ENCODE measurements around the gene UBL3. TPM values are rescaled to one million over a fixed set of nuclear protein-coding genes. Genes with fewer than 3 reads are reported as not detected.

Gene UBL3
- total RNA-seq, 1 experiment from 2014 or later = 19.0 TPM

DNA sequence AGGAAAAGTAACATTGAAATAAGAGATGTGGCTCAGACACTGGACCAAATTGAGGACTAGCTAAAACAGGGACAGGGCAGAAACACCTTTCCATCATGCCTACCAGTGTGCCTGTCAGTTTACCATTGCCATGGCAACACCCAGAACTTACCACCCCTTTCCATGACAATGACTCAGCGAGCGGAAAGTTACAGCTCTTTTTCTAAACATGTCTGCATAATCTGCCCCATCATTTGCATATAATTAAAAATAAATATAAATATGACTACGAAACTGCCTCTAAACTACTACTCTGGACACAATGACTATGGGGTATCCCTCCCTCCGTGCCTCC is 96.0 kb downstream of the UBL3 start:
- H3K9me3 Mint-ChIP-seq = no peaks in the 10 kb centered on the region; a peak in 1 of 5 replicates
- Histone ChIP-seq H3K27ac (ENCODE audit: insufficient read length, low read depth, low read length) (no peak overlapping the region), H3K9ac (ENCODE audit: extremely low read depth, insufficient read length, low read length) (no peak overlapping the region), H2BK15ac (ENCODE audit: low read depth, low read length) (no peak overlapping the region), H4K8ac (replicated peaks; ENCODE audit: insufficient read length, low read depth, low read length) (no peak overlapping the region), H3K79me2 (ENCODE audit: insufficient read depth, low read length) (no peaks in the 10 kb centered on the region), H3T11ph (ENCODE audit: low read length) (peak overlapping the region; percentile 82), H2BK12ac (ENCODE audit: insufficient read length, low read depth, low read length) (no peak overlapping the region), H2BK20ac (ENCODE audit: low read depth, low read length, poor library complexity, severe bottlenecking) (no peak overlapping the region), H2BK120ac (ENCODE audit: low read depth, low read length, poor library complexity, severe bottlenecking) (no peak overlapping the region), H3K79me1 (ENCODE audit: insufficient read depth, low read depth, low read length, poor library complexity, severe bottlenecking) (no peaks in the 10 kb centered on the region), H3K23ac (ENCODE audit: insufficient read length, low read depth, low read length) (no peak overlapping the region), H3K4me2 (ENCODE audit: insufficient read depth, insufficient read length, low read length) (no peak overlapping the region), H3K4ac (ENCODE audit: low read depth, low read length) (no peak overlapping the region), H2AK5ac (ENCODE audit: insufficient read length, low read length) (no peak overlapping the region), H3K9me3 (ENCODE audit: control insufficient read depth, low read depth, low read length) (no peaks in the 10 kb centered on the region), H3K4me1 (ENCODE audit: insufficient read depth, low read length) (peaks cover 2% of the 10 kb centered on the region; the same call in 1 of the 2 replicates), H3K14ac (ENCODE audit: insufficient read depth, low read length) (no peak overlapping the region; the same call in 1 of the 2 replicates), H3K23me2 (ENCODE audit: insufficient read length, low read depth, low read length, poor library complexity, severe bottlenecking) (no peaks in the 10 kb centered on the region), H2BK5ac (ENCODE audit: insufficient read length, low read length) (no peak overlapping the region), H3K56ac (ENCODE audit: insufficient read length, low read depth, low read length) (no peak overlapping the region), H3K27me3 (ENCODE audit: insufficient read depth, low read length) (no peaks in the 10 kb centered on the region), H3K18ac (ENCODE audit: insufficient read length, low read depth, low read length) (peak overlapping the region; percentile 83), H4K5ac (ENCODE audit: insufficient read length, low read depth, low read length) (no peak overlapping the region), H4K20me1 (ENCODE audit: control insufficient read depth, insufficient read depth, insufficient read length) (no peaks in the 10 kb centered on the region), H2AFZ (ENCODE audit: low read length) (peak overlapping the region; percentile 56), H4K91ac (ENCODE audit: insufficient read length, low read depth, low read length) (no peak overlapping the region)
- peak overlapping the region; percentile 60 to 88 (median 75); a peak in 4 of 7 replicates for H3K27ac Mint-ChIP-seq
- no peak overlapping the region for H3K4me3 Mint-ChIP-seq
- no peaks in the 10 kb centered on the region for H3K27me3 Mint-ChIP-seq (ENCODE audit: low read depth)
- peak; percentile 69 for DNase-seq
- peaks cover 17 to 18% of the 10 kb centered on the region in 2 experiments for H3K4me1 Mint-ChIP-seq
- TF ChIP-seq, protein P1, sequence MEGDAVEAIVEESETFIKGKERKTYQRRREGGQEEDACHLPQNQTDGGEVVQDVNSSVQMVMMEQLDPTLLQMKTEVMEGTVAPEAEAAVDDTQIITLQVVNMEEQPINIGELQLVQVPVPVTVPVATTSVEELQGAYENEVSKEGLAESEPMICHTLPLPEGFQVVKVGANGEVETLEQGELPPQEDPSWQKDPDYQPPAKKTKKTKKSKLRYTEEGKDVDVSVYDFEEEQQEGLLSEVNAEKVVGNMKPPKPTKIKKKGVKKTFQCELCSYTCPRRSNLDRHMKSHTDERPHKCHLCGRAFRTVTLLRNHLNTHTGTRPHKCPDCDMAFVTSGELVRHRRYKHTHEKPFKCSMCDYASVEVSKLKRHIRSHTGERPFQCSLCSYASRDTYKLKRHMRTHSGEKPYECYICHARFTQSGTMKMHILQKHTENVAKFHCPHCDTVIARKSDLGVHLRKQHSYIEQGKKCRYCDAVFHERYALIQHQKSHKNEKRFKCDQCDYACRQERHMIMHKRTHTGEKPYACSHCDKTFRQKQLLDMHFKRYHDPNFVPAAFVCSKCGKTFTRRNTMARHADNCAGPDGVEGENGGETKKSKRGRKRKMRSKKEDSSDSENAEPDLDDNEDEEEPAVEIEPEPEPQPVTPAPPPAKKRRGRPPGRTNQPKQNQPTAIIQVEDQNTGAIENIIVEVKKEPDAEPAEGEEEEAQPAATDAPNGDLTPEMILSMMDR (conservative IDR thresholded peaks at IDR 0.05) = no peak
- no peaks in the 10 kb centered on the region for H3K36me3 Mint-ChIP-seq (ENCODE audit: insufficient read depth in 1 of 3, low read depth in 3 of 3)
- WGBS (ENCODE audit: extremely low coverage, insufficient read length, low lambda C conversion rate) = no CpG with 5 or more reads among the region's 4 CpGs
